NCI-H1417 treated with DMSO at 0.1 percent for 48 hours (cell line): ENCODE results near the gene MT1F.
A peak's percentile ranks its signal among the peaks of the same experiment; 100 is the strongest.
"Not testable (repeated sequence)": the region's sequence is repeated elsewhere in the genome, so short reads cannot be mapped to it uniquely, and the experiment has no call there.

Experiments
- DNase-seq: peaks from one replicate; lab custom pipeline; 2025; lab: John Stamatoyannopoulos, UW

The MT1F gene

DNA sequence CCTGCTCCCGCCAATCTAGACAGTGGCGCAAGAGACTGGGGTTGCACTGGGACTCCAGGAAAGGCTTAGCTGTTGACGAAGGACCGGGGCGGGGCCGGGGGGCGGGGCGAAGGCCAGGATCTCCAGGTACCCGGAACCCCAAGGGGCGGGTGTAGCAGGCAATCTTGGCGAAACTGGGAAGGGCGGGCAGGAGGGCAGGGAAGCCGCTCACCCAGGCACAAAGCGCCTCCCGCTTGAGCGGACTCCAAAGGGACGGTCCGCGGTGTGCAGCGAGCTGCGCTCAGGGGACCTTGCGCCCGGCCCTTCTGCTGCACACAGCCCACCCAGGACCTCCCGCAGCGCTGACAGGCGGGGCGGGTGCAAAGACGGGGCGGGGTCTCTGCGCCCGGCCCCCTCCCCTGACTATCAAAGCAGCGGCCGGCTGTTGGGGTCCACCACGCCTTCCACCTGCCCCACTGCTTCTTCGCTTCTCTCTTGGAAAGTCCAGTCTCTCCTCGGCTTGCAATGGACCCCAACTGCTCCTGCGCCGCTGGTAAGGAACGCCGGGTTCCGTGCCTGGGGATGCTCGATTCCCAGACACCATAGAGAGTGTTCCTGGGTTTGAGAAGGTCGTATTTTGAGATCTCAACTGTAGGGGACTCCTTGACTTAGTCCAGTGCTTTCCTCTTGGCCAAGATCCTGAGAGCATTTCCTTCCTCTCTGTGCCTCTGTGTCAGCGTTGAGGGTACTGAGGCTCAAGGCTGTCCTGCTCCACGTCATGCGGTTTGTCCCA is at the start of gene MT1F:
Gene MT1F (plus strand): TSS at position 405 of the 772 bp plus-strand sequence. CDS start 100 bp downstream, at position 505.
- no peak for DNase-seq

DNA sequence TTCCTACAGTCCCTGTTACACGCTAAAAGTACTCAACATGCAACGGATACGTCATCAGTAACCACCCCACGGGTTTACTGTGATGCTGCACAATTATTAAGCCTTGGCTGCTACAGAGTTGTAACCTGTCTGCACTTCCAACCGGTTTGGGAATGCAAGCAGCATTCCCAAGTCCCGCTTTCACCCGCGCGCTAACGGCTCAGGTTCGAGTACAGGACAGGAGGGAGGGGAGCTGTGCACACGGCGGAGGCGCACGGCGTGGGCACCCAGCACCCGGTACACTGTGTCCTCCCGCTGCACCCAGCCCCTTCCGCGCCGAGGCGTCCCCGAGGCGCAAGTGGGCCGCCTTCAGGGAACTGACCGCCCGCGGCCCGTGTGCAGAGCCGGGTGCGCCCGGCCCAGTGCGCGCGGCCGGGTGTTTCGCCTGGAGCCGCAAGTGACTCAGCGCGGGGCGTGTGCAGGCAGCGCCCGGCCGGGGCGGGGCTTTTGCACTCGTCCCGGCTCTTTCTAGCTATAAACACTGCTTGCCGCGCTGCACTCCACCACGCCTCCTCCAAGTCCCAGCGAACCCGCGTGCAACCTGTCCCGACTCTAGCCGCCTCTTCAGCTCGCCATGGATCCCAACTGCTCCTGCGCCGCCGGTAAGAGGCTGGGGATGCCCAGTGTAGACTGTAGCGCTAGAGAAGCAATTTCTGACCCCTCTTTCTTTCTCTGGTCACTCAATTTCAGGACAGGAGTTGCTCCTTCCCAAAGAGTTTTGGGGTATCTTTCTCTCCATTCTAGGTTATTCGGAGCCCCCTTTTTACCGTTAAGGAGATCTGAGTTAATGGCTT is 49.5 kb upstream of the MT1F start, which contains the start of gene MT2A:
Gene MT2A (plus strand): TSS at position 542 of the 833 bp plus-strand sequence. CDS start 72 bp downstream, at position 614.
- peak; percentile 40 for DNase-seq

DNA sequence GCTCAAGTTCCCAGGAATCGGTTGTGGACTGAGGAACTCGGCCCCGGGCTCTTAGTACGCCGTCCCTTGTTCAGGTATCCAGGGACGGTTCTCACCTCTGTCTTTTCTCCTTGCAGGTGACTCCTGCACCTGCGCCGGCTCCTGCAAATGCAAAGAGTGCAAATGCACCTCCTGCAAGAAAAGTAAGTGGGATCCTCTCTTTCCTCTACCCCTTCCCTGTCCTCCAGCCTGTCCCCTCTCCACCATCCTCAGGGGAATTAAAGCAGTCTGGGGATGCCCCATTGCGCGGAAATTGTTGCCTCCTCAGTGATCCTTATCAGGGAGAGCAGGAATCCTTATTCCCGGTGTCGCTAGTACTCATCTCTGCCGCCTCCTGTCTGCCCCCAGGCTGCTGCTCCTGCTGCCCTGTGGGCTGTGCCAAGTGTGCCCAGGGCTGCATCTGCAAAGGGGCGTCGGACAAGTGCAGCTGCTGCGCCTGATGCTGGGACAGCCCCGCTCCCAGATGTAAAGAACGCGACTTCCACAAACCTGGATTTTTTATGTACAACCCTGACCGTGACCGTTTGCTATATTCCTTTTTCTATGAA is 48.8 kb upstream of the MT1F start:
- no peak for DNase-seq

DNA sequence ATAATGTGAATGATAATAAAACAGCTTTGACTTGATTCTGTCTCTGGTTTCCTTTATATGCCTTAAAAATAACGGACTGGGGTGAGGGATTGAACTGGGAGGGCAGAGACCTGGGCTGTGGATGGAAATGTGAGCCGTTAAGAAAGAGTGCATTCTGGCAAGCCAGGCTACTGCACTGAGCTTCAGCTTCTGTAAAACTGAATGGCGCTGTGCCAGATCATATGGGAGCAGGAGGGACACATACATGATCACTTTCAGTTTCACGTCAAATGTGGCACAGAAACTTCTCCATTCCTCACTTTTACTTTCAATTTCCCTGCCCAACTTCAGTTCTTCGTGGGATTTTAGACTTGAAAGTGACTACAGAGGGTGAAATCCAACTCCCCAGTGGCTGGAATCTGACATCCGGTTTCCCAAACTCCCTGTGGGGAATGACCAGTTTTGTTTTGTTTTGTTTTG is 48.3 kb upstream of the MT1F start:
- DNase-seq = no peak

DNA sequence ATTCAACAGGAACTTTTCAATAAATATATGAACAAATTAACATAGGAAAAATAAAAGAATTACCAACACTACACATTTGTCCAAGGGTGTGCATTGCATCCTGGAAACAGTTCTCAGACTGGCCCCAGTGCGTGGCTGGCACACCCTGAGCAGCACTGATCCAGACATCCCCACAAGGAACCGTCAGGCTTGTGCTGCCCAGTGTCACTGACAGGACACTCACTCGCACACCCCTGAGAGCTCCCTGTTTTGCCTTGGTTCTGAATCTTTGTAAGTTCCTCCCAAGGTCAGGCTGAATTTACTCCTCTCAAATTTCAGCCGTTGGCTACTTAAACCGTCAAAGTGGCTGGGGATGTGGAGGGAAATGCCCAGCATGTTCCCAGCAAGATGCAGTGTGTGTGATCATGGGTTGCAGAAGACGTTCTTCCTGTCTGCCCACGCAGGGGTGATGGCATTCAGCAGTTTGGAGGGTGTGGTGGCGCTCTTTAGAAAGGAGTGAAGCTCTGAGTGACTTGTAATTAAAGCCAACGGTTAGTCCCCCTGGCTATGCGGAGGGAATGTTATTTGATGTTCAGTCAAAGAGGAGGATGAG is 47.6 kb upstream of the MT1F start:
- no peak for DNase-seq

DNA sequence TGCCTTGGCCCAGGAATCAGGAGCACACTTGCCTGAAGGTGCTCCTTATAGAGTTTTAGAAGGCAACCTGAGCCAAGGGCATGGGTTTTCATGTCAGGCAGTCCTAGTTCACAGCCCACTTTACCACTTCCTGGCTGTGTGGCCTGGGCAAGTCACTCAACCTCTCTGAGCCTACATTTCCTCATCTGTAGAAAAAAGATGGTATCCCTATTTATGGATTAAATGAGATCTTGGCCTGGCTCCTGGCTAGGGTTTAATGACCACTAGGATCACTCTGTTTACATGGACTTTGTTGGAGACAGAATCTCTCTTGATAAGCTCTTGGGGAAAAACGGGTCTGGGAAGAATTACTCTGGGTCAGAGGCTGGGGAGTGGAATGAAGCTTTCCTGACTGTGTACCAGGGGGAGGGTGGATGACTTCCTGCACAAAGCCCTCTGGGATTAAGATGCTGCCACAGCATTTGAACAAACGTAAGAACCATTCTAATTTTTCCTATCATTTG is 47.1 kb upstream of the MT1F start:
- no peak for DNase-seq

DNA sequence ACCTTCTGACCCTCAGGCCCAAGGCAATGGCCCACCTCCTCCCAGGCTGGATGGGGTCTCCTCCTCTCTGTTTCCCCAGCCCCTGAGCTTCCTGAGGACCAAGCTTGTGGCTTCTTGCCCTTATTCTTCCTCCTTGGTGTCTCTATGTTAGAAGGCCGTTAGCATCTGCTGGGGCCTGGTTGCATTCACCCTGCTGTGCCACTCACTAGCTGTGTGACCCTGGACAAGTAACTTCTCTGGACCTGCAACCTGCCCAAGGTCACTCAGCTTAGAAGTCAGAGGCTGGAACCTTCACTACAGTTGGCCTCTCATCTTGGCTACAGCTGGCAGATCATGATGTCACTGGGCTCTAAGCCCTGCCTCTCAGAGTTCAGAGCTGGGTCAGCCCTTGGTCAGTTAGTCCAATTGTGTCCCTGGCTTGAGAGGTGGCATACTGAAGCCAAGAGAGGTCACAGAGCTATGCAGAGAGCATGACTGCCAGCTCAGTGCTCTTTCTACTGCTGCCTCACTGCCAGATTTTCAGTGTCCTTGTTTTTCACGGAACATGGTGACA is 46.4 kb upstream of the MT1F start:
- no peak for DNase-seq

DNA sequence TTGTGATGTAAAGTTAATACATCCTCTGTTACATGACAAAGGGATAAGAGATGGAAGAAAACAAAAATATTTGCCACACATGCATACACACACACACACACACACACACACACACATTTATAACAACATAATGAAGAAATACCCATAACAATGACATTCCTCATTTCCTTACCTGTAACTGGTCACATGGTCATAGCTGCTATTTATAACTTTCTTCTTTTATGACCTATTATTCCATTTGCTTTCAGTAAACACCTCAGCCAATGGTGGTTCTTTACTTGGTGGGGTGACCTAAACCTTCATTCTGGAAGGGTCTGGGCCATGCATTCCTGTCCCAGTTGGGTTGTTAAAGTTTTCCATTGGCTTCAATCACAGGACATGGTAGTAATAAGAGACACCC is 44.1 kb upstream of the MT1F start:
- no peak for DNase-seq

DNA sequence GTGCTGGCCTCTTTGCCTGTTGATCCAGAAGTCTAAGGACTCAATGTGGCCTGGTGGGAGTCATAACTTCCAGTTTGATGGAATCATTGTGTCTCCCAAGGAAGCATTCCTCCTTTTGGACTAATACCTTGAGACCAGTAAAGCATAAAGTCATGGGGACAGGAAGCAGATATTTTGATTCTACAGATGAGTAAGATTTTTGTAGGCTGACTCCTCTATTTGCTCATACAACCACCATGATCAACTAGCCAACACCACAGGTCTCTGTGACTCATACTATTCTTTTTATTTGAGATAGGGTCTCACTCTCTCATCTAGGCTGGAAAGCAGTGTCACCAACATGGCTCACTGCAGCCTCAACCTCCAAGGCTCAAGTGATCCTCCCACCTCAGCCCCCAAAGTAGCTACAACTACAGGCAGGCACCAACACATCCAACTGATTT is 43.2 kb upstream of the MT1F start:
- DNase-seq = no peak

DNA sequence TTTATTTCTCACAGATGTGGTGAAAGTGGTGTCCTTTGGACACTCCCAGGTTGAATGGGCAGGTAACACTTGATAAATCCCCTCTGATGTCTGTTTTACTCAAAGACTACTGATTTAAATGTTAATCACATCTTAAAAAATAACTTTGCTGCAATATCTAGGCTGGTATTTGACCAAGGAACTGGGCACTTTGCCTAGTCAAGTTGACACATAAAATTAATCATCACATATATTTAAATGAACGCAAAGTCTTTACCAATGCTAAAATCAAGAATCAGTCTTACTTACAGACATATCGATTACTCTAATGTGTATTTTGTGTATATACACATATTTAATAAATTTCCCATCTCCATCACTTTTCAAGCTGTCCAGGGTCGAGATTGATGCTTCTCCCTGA is 42.4 kb upstream of the MT1F start:
- DNase-seq = no peak

DNA sequence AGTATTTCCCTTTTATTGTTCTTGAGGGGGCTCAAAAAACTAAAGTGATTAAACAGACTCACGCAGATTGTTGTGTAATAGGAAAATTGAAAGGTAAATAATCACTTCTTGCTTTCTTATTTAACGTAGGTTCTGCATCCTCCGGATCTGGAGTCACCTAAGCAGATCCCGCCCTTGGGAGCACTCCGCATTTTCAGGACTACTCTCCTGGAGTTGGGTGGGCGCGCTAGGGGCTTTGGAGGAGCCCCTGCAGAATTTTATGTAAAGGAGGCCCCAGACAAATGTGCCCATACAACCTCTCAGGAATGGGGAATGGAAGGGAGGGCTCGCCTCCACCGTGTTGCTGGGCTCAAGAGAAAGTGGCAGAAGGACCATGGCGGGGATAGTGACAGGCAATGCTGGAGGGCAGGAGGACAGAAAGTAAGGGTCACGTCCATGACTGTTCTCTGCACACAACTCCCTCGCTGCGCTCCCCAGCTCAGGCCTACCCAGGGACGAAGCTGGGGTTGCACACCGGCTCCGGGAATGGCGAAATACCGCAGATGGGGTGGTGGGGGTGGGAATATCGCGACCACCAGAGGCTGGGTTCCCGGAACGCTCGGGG is 41.0 kb upstream of the MT1F start:
- no peak for DNase-seq

DNA sequence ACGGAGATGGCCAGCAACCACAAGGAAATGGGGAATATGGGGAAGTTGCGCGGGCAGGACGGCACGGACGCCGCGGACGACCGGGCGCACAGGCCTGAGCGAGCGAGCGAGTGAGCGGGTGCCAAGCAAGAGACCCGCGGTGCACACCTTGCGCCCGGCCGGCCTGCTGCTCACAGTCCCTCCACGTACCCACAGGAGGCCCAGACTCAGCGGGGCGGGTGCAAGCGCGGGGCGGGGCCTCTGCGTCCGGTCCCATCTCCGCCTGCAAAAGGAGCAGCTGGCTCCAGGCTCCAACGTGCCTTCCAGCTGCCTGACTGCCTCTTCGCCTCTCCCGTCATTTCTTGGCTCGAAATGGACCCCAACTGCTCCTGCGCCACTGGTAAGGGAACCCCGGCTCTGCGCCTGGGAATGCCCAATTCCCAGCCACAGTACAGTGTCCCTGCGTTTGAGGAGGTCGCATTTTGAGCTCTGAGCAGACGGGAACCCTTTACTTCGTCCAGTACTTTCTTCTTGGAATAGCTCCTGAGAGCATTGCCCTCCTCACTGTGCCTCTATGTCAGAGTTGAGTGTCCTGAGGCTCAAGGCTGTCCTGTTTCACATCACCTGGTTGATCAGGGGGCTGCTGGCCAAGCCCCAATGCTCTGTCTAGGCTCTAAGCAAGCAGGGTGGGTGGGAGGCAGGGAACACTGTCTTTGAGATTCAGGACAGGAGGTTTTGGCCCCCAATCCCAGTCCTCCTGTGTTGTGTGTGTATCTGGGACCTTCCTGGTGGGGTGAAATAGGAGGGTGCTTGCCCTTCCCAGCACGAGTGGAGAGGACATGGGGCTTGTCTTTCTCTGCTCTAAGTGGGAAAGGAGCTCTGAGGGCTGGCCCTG is 40.3 kb upstream of the MT1F start:
- no peak for DNase-seq

DNA sequence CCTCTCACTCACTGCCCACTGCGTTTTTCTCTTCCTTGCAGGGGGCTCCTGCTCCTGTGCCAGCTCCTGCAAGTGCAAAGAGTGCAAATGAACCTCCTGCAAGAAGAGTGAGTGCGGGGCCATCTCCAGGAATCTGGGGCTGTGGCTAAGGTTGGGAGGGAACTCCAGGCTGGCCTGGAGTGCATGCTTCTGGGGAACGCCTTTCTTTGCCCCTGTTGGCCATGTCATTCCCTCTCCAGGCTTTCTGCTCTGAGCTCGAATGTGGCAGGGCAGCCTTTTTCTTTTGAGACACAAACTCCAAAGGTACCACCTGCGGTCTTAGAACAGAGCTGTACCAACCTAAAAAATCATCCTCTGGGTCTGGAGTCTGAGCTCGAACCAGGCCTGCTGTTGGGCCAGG is 39.6 kb upstream of the MT1F start:
- no peak for DNase-seq

DNA sequence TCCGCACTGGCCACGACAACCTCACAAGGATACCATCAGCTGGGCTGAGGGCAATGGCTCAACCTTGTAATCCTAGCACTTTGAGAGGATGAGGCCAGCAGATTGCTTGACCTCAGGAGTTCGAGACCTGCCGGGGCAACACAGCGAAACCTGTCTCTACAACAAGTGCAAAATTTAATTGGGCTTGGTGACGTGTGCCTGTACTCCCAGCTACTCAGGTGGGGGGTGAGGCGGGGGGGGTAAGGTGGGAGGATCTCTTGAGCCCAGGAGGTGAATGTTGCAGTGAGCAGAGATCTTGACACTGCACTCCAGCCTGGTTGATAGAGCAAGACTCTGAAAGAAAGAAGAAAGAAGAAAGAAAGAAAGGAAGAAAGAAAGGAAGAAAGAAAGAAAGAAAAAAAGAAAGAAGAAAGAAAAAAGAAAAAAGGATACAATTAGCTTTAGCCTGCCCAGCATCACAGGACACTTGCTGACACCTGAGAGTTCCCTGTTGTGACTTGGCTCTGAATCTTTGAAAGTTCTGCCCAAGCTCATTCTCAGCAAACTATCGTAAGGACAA is 37.3 kb upstream of the MT1F start:
- no peak for DNase-seq

DNA sequence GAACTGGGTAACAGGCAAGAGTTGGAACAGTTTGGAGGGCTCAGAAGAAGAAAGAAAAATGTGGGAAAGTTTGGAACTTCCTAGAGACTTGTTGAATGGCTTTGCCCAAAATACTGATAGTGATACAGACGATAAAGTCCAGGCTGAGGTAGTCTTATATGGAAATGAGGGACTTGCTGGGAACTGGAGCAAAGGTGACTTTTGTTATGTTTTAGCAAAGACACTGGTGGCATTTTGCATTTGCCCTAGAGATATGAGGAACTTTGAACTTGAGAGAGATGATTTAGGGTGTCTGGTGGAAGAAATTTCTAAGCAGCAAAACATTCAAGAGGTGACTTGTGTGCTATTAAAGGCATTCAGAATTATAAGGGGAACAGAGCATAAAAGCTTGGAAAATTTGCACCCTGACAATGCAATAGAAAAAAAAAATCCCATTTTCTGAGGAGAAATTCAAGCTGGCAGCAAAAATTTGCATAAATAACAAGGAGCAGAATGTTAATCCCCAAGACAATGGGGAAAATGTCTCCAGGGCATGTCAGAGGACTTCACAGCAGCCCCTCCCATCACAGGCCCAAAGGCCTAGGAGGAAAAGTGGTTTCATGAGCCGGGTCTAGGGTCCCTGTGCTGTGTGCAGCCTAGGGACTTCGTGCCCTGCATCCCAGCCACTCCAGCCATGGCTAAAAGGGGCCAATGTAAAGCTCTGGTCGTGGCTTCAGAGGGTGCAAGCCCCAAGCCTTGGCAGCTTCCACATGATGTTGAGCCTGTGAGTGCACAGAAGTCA is 35.9 kb upstream of the MT1F start:
- not testable (repeated sequence) for DNase-seq

DNA sequence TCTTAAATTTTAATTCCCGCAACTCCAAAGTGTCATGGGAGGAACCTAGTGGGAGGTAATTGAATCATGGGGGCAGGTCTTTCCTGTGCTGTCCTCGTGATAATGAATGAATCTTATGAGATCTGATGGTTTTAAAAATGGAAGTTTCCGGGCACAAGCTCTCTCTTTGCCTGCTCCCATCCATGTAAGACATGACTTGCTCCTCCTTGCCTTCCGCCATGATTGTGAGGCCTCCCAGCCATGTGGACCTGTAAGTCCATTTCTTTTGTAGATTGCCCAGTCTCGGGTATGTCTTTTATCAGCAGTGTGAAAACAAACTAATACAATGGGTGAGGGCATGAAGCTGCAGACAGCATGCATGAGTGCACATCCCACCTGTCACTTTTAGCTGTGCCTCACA is 34.6 kb upstream of the MT1F start:
- DNase-seq = not testable (repeated sequence)

DNA sequence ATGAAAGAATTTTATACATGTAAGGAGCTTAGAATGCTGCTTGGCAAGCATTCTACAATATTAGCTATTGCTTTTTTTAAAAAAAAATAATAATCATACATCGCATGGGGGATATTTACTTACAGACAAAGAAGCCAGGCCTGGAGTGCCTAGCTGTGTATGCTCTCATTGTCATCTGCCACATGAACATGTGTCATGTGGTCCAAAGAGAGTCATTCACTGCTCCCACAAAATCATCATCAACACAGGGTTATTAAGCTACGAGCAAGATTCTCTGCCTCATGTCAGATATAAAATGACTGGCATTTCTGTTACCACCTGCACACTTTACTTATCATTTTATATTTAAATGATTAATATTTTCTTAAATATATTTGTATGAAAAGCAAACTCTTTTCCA is 34.1 kb upstream of the MT1F start:
- DNase-seq = no peak

DNA sequence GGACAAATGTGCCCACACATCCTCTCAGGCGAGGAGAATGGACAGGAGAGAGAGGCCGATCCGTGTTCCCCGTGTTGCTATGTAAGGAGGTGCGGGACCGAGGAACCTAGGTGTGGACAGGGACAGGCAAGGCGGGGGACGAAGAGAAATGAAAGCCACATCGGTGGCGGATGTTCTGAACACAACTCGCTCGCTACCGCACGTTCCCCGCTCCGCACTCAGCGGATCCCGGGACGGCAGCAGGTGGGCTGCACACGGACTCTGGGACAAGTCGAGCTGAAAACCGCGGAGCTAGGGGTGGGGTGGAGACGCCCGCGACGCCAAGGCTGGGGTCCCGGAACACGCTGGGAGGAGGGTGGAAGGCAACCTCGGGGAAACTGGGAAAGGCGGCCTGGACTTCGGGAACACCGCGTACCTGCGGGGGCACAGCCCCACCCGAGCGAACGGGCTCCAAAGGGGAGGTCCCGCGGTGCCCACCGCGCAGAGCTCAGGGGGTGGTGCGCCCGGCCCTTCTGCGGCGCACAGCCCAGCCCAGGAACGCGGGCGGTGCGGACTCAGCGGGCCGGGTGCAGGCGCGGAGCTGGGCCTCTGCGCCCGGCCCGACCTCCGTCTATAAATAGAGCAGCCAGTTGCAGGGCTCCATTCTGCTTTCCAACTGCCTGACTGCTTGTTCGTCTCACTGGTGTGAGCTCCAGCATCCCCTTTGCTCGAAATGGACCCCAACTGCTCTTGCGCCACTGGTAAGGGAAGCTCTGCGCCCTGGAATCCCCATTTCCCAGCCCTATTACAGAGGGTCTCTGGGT is 32.4 kb upstream of the MT1F start, which contains the start of gene MT1E:
Gene MT1E (plus strand): TSS at position 642 of the 803 bp plus-strand sequence. CDS start 71 bp downstream, at position 713.
- no peak for DNase-seq
